T-helper 2 cell treated with Interferon-gamma antibody and Interleukin-4, amounts not matched to agents 5 μg/mL and 100 μg/mL, for 36 hours (primary cell): ENCODE data around the gene HCN1.

Experiments
- DNase-seq: peaks from one replicate; pipeline ENCODE4 v3.0.0; 2021; ENCODE audit warnings: low spot score
- H3K27ac Mint-ChIP-seq: one replicate; pipeline ENCODE4 v1.8.0; 2021; ENCODE audit warnings: mild to moderate bottlenecking, mixed read lengths
- H3K27me3 Mint-ChIP-seq: one replicate; pipeline ENCODE4 v1.8.0; 2021; ENCODE audit warnings: low read depth, mixed read lengths
- H3K36me3 Mint-ChIP-seq: one replicate; pipeline ENCODE4 v1.8.0; 2021; ENCODE audit warnings: low read depth, mixed read lengths
- H3K4me1 Mint-ChIP-seq: one replicate; pipeline ENCODE4 v1.8.0; 2021; ENCODE audit warnings: low read depth, mixed read lengths
- H3K4me3 Mint-ChIP-seq: one replicate; pipeline ENCODE4 v1.8.0; 2022; ENCODE audit warnings: mild to moderate bottlenecking, moderate library complexity, mixed read lengths
- H3K9me3 Mint-ChIP-seq: one replicate; pipeline ENCODE4 v1.8.0; 2021; ENCODE audit warnings: mixed read lengths

Gene HCN1

DNA sequence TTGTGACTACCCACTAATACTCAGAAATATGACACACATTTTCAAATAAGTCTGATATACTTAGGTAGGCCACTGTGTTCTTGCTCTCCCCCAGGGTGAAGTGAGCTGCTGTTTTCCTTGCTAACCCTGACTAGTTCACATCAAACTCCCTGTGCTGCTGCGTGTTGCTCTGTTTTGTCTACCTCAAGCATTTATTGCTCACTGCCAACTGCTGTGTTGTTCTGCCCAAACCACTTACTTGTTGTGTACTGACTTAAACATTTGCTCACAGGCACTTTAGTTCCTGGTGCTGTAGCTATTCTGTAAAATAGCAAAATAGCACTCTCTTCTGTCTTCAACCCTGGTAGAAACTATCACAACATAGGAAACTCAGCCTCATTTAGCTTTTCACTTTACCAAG lies 255.7 kb downstream of the HCN1 start:
- no peak for DNase-seq
- H3K4me3 Mint-ChIP-seq: no peak overlapping the region
- H3K36me3 Mint-ChIP-seq: no peaks in the 10 kb centered on the region
- no peaks in the 10 kb centered on the region for H3K4me1 Mint-ChIP-seq
- H3K9me3 Mint-ChIP-seq: peaks cover 28% of the 10 kb centered on the region
- H3K27me3 Mint-ChIP-seq: no peaks in the 10 kb centered on the region
- no peak overlapping the region for H3K27ac Mint-ChIP-seq

DNA sequence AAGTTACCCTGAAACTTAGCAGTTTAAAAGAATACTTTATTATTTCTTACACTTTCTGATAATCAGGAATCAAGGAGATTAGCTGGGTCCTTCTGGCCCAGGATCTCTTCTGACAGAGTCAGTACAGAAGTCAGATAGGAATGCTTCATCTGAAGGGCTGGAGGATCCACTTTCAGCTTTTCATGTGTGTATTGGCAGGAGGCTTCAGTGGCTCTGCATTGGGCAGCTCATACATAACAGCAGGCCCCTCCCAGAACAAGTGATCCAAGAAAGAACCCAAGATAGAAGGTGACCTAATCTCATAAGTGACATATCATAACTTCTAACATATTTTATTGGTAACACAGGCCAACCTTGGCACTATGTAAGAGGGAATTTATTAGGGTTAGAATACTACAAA lies 258.4 kb downstream of the HCN1 start:
- Mint-ChIP-seq H3K4me1 (no peaks in the 10 kb centered on the region), H3K27me3 (no peaks in the 10 kb centered on the region)
- no peak for DNase-seq

DNA sequence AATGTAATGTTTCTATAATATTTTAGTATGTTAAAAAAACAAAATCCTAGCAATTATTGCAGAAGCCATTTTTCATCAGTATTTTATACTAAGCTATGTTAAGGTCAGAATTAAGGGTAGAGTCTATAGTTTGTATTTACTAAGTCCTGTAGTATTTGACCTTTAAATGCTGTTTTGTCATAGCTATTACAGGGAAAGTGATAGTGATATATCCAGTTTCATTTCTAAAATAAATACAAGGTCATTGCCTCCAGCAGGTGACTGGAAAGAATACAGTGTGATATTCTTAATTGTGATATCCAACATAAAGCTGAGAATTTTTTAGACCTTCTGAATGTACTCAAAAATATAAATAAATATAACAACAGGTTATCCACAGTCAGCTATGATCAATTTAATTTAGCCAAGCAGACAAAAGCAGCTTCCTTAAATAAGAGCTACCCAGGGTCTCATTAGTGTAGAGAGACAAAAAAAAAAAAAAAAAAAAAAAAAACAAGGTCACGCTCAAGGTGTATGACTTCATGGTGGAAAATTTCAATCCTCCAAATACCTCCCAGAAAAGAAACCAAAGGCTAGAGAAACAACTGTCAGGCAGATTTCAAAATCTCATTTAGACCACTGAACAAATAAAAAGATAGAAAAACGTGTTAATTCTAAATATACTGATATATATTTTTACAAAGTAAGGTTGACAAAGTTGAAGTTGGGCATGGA lies 278.7 kb downstream of the HCN1 start:
- no peaks in the 10 kb centered on the region for H3K4me1 Mint-ChIP-seq
- H3K27me3 Mint-ChIP-seq: no peaks in the 10 kb centered on the region
- no peak for DNase-seq
- peaks cover 44% of the 10 kb centered on the region for H3K9me3 Mint-ChIP-seq
- no peaks in the 10 kb centered on the region for H3K36me3 Mint-ChIP-seq
- no peak overlapping the region for H3K27ac Mint-ChIP-seq
- H3K4me3 Mint-ChIP-seq: no peak overlapping the region

More for the DNA sequence above, 258.4 kb downstream of the HCN1 start:
- peaks cover 40% of the 10 kb centered on the region for H3K9me3 Mint-ChIP-seq
- H3K36me3 Mint-ChIP-seq: no peaks in the 10 kb centered on the region
- H3K4me3 Mint-ChIP-seq: no peak overlapping the region
- H3K27ac Mint-ChIP-seq: no peak overlapping the region

- Mint-ChIP-seq H3K4me1 (no peaks in the 10 kb centered on the region), H3K9me3 (peaks cover 38% of the 10 kb centered on the region), H3K4me3 (no peak overlapping the region), H3K27me3 (no peaks in the 10 kb centered on the region), H3K36me3 (no peaks in the 10 kb centered on the region), H3K27ac (no peak overlapping the region)
- no peak for DNase-seq
These were observed 281.3 kb downstream of the HCN1 start for GRCh38 chr5:45414620-45415573.

DNA sequence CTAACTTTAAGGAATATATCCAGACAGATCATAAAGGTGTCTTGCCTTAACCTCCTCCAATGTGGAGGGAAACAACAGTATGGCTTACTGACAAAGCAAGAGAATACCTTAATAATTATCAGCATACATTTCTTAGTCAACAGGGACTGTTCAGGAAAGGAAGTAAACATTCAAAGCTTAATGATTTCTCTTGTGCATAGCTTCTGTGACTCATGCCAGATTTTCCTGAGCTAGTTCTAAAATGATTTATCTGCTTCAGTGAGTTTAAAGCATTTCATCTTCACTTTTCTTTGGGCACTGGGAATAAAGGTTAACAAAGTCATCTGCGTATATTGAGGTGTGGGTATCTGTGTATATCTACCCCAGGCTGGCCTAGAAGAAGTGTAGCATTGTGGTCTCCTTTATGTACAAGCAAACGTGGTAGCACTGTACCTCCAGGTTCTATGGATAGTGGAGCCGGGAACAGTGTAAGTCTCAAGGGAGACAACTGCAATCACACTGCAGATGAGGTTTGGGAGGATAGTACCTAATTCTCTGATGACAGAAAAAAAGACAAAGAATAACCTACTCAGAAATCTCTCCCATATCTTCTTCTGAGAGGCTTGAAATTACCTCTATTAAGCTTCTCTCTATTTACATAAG lies 284.1 kb downstream of the HCN1 start:
- H3K4me1 Mint-ChIP-seq: no peaks in the 10 kb centered on the region
- no peaks in the 10 kb centered on the region for H3K27me3 Mint-ChIP-seq
- DNase-seq: no peak
- H3K27ac Mint-ChIP-seq: no peak overlapping the region
- peaks cover 36% of the 10 kb centered on the region for H3K9me3 Mint-ChIP-seq
- H3K4me3 Mint-ChIP-seq: no peak overlapping the region
- H3K36me3 Mint-ChIP-seq: no peaks in the 10 kb centered on the region

DNA sequence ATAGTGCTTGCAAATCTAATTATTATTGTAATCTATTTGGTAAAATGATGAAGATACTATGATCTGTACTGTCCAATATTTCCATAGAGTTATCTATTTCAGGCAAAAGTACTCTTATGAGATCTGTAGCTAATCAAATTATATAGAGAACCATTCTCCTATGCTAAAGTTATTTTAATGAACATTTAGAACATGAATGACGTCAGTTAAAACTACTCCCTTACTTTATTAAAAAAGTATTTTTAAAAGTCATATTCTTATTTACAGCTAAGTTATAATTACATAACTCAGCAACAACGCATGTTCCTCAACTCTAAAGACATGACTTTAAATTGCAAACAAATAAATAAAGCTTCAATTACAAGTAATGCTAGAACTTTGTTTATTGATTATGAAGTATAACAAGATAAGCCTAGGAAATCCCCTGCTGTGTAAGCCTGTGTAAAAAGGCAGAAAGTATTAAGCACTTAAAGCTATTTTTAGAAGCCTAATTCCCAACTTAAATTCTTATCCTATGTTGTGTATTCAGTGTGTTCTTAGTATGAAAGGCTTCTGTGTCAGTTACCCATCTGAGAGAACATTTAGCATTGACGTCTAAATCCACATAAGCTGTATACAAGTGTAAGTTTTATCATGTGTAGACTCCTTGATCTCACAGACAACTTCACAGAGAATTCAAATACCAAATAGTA lies 285.7 kb downstream of the HCN1 start:
- no peak for DNase-seq
- Mint-ChIP-seq H3K9me3 (peaks cover 34% of the 10 kb centered on the region), H3K27me3 (no peaks in the 10 kb centered on the region), H3K36me3 (no peaks in the 10 kb centered on the region), H3K4me1 (no peaks in the 10 kb centered on the region), H3K4me3 (no peak overlapping the region), H3K27ac (no peak overlapping the region)

GRCh38 chr5:45408067-45408466 lies 288.1 kb downstream of the HCN1 start:
- Mint-ChIP-seq H3K4me1 (no peaks in the 10 kb centered on the region), H3K9me3 (peaks cover 16% of the 10 kb centered on the region), H3K27me3 (no peaks in the 10 kb centered on the region)

GRCh38 chr5:45402804-45403455 lies 293.2 kb downstream of the HCN1 start:
- no peak for DNase-seq
- Mint-ChIP-seq H3K4me3 (no peak overlapping the region), H3K9me3 (peaks cover 15% of the 10 kb centered on the region), H3K4me1 (no peaks in the 10 kb centered on the region), H3K27me3 (no peaks in the 10 kb centered on the region), H3K27ac (no peak overlapping the region), H3K36me3 (no peaks in the 10 kb centered on the region)

More at GRCh38 chr5:45408067-45408466, 288.1 kb downstream of the HCN1 start:
- no peak overlapping the region for H3K27ac Mint-ChIP-seq
- H3K36me3 Mint-ChIP-seq: no peaks in the 10 kb centered on the region
- H3K4me3 Mint-ChIP-seq: no peak overlapping the region
- no peak for DNase-seq

DNA sequence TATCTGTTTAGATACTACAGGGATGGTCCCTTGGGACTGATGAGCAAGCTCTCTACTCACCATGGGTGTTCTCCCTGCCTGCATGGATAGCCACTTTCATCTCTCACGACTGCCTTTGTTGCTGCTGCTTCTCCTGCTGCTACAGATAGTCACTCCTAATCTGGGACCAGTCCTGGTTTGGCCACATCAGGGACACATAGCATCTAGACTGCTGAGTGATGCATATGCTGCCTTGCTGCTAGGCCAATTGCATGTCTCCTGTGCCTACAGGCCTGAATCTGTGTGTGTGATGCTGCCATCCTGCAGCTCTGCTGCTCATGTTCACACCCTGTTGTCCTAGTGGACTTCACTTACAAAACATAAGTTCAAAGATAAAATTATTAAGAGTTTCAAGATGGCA lies 297.1 kb downstream of the HCN1 start:
- no peak overlapping the region for H3K4me3 Mint-ChIP-seq
- no peaks in the 10 kb centered on the region for H3K27me3 Mint-ChIP-seq
- no peaks in the 10 kb centered on the region for H3K4me1 Mint-ChIP-seq
- peaks cover 16% of the 10 kb centered on the region for H3K9me3 Mint-ChIP-seq
- no peaks in the 10 kb centered on the region for H3K36me3 Mint-ChIP-seq
- no peak overlapping the region for H3K27ac Mint-ChIP-seq
- DNase-seq: no peak

DNA sequence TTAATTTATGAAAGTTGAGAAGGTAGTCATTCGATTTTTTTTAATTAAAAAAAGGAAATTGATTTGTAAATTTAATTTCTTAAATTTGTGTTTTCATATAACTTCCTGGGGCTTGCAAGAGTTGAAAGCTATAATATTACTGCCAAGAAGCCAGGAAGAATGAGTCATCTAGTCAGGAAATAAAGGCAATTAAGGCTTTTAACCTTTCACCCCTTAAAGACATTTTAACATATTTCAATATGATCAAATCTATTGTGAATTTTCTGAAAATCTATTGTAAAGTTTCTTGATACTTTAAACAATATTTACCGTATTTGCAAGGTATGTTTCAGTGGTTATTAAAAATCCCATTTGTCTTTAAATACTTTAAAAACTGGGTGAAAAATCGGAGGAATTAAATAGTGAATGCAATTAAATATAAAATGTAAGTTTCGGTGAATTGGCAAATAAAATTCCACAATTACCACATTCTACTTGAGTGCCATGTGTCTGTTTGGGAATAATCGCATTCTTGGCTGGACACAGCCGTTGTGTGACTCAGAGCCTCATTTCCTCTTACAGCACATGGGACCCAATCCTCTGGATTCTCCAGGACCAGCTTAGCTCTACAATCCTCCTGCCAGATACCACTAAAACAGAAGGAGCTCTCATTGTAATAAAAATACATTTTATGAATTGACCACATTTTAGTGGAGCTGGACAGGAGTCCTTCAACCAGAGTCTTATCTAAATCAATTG lies 310.7 kb downstream of the HCN1 start:
- Mint-ChIP-seq H3K27me3 (no peaks in the 10 kb centered on the region), H3K36me3 (no peaks in the 10 kb centered on the region), H3K4me1 (no peaks in the 10 kb centered on the region), H3K4me3 (no peak overlapping the region), H3K27ac (no peak overlapping the region), H3K9me3 (peaks cover 30% of the 10 kb centered on the region)
- no peak for DNase-seq

DNA sequence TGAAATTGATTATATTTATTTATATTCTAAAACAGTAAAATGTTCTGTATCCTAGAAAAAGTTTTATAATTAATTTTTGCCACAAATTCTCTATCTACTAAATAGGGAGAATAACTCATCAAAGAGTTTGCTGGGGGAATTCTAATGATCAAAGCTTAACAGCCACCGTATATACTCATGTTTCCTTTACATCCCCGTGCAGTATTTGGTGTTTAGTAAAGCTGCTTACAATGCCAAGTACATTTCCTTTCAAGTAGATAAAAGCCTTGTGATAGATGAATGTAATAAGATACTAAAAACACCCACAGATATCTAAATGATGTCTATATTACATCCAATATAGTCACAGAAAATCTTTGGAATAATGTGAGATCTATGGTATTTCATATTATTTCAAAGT lies 312.2 kb downstream of the HCN1 start:
- Mint-ChIP-seq H3K4me1 (no peaks in the 10 kb centered on the region), H3K27me3 (no peaks in the 10 kb centered on the region)

DNA sequence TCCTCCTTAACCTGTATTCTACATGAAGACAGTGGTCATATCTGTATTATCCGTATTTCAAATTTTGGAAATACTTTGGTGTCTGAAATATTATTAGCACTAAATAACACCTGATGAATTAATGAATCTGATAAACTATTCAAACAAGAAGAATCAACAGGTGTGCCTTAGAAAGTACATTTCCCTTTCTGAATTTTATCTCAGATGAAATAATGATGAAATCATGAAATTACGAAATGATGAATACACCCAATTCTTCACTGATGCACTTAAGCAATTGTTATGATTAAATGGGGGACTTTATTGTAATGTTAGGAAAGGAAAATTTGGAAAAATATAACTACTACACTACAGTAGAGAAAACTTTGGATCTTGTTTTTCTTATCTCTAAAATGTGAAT lies 313.6 kb downstream of the HCN1 start:
- Mint-ChIP-seq H3K36me3 (no peaks in the 10 kb centered on the region), H3K4me3 (no peak overlapping the region), H3K9me3 (peaks cover 22% of the 10 kb centered on the region), H3K27ac (no peak overlapping the region), H3K4me1 (no peaks in the 10 kb centered on the region), H3K27me3 (no peaks in the 10 kb centered on the region)
- DNase-seq: no peak

More for the DNA sequence above, 312.2 kb downstream of the HCN1 start:
- DNase-seq: no peak
- no peaks in the 10 kb centered on the region for H3K36me3 Mint-ChIP-seq
- no peak overlapping the region for H3K4me3 Mint-ChIP-seq
- no peak overlapping the region for H3K27ac Mint-ChIP-seq
- H3K9me3 Mint-ChIP-seq: peaks cover 26% of the 10 kb centered on the region

- H3K9me3 Mint-ChIP-seq: peaks cover 11% of the 10 kb centered on the region
- H3K4me1 Mint-ChIP-seq: no peaks in the 10 kb centered on the region
- DNase-seq: no peak
- H3K4me3 Mint-ChIP-seq: no peak overlapping the region
- H3K27me3 Mint-ChIP-seq: no peaks in the 10 kb centered on the region
- no peaks in the 10 kb centered on the region for H3K36me3 Mint-ChIP-seq
- H3K27ac Mint-ChIP-seq: no peak overlapping the region
These were observed 319.8 kb downstream of the HCN1 start for GRCh38 chr5:45376417-45376816.
